GM21367 (cell line): ENCODE measurements around the gene CGB3.

Source experiments
- ATAC-seq: cut with Tn5 transposase; IDR thresholded peaks from one replicate; pipeline ENCODE4 v1.9.1; 2021; ENCODE audit not compliant: unreplicated experiment

The CGB3 gene

GRCh38 chr19:48988860-48989259 is 35.3 kb downstream of the CGB3 start:
- no peak for ATAC-seq

DNA sequence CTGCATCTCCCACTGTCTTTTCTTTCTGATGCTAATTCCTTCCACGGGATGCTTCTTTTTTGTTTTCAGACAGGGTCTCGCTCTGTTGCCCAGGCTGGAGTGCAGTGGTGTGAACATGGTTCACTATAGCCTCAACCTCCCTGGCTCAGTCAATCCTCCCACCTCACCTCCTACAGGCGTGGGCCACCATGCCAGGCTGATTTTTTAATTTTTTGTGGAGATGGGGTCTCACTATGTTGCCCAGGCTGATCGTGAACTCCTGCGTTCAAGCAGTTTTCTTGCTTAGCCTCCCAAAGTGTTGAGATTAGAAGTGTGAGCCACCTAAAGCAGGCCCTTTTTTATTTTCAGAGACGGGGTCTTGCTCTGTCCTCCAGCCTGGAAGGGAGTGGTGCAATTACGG is 35.8 kb downstream of the CGB3 start:
- no peak for ATAC-seq

- ATAC-seq: no peak
Observed at GRCh38 chr19:48987323-48987722, 36.8 kb downstream of the CGB3 start.

DNA sequence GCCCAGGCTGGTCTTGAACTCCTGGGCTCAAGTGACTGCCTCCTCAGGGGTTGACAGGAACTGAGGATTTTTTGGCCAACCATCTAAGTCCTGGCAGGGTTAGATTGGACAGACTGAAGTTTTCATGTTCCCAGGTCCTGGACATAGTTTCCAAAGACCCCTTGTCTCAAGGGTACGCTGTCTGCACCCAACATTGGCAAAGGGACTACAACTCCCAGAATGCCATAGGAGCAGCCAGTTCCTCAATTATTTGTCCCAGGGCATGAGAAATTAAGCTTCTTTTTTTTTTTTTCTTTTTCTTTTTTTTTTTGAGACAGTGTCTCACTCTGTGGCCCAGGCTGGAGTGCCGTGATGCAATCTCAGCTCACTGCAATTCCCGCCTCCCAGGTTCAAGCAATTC is 37.9 kb downstream of the CGB3 start:
- no peak for ATAC-seq

DNA sequence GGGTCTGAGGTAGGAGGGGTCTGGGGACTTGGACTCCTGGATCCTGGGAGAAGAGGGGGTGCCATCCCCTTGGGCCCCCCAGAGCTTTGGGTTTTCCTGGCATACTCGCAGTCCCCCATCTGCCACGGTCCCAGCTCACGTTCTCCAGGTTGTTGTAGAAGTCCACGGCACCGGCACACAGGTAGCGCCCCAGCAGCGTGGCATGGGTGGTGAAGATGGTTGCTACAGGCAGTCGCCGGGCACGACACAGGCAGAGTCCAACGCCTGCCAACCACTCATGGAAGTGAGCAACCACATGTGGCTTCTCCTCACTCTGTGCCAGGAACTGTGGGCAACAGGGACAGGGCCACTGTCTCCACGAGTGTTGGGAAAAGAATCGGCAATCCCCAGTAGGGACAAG is 38.4 kb downstream of the CGB3 start:
- ATAC-seq: no peak

DNA sequence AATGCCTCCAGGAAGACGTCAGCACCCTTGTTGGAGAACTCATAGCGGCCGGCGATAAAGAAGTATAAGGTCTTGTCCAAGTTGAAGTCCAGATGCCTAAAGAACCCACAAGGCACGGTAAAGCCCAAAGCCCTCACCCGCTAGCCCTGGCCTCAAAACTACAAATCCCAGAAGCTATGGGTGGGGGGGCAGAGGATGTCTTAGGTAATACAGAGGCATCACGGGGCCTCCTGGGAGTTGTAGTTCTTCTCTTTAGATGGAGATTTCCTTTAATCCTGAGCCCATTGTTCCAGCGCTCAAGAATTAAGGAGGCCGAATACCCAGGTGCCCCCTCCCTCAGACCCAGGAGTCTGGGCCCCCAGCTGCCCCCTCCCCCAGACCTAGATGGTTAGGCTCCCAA is 41.9 kb downstream of the CGB3 start:
- no peak for ATAC-seq

DNA sequence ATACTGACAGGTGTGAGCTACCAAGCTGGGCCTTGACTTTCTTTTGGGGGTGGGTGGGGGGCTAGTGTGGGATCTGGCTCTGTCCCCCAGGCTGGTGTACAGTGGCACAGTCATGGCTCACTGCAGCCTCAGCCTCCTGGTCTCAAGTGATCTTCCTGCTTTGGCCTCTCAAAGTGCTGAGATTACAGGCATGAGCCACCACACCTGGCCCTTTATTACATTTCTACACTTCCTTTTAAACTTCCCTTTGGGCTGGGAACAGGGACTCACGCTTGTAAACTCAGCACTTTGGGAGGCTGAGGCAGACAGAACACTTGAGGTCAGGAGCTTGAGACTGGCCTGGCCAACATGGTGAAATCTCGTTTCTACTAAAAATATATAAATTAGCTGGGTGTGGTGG is 47.1 kb downstream of the CGB3 start:
- ATAC-seq: no peak

DNA sequence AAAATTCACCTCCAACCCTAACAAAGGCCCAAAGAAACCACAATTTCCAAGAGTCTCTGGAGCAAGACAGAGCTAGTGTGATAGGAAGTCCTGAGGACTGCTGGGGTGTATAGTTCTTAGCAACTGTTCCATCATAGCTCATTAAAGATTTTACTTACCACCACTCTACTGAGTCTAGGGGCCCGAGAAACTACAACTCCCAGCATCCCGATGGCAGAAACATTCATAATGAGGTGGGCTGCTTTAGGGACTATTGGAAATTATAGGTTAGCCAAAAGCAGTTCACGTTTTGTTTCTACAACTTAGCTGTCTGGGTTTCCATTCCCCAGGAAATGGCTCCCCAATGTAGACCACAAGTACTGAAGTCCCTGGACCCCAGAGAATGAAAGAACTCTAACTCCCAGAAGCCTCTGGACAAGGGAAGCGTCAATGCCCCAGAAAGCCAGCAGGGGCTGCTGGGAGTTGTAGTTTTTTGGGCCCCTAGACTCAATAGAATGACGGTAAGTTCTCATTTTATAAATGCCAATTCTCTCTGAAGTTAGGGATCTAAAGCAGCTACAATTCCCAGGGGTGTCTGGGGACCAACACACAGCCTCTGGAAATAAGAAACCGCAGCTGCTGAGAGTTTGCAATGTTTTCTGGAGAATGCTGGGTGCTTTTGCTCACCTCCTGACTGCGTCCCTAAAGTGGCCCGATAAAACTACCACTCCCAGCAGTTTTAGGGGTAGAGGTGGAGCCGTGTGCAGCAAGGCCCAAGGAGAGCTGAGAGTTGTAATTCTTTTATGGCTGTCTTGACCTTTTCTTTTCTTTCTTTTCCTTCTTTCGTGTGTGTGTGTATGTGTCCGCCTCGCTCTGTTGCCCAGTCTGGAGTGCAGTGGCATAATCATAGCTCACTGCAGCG is 47.9 kb downstream of the CGB3 start:
- no peak for ATAC-seq
